ENCODE results near the gene CATSPER1. TPM values are rescaled to one million over a fixed set of nuclear protein-coding genes. Genes with fewer than 3 reads are reported as not detected.
A peak's percentile ranks its signal among the peaks of the same experiment; 100 is the strongest.

Gene CATSPER1
- total and polyA plus RNA-seq, 2 of the 13 experiments (the other 11 are each of a cell fraction or from before 2014, with no cell fraction given), result 0.17 TPM; not detected in 1

DNA sequence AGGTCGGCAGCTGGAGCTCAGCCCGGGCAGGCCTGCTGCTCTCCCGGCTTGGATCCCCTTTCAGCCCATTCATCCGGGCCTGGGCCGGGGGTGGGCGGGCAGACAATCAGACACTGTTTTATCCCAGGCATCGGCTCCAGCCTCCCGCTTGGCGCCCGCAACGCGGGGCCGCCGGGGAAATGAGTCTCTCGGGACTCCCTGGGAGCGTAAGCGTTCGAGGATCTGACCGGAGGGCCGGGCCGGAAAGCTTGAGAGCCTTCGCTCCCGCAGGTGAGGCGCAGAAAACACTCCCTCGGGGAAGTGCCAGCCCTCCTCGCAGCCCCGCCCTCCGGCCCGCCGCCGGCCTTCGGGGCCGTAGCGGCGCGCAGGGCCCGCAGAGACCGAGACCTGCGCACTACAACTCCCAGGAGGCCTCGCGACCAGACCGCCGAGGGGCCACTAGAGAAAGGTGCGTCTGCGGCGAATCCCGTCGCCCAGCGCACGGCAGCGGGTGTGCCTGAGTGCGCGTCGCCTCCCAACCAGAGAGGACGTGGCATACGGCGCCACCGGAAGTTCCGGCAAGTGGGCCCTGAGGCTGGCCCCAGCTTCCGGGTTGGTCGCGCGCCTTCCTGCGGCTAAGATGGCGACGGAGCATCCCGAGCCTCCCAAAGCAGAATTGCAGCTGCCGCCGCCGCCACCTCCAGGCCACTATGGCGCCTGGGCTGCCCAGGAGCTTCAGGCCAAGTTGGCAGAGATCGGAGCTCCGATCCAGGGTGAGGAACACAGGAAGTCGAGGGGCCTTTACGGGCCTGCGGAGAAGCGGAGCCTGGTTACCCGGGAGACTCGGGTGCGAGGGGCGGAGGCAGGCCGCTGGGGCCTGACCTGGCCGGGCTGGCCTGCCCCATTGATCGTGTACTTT, 25.7 kb upstream of the CATSPER1 start, which contains the start of gene SF3B2 (continued):
- no peak for TF ChIP-seq SYNCRIP (IDR thresholded peaks at IDR 0.05; ENCODE audit: insufficient read depth, low read depth, low read length)
- no peak for TF ChIP-seq ZNF432 (CRISPR knock-in tag; IDR thresholded peaks at IDR 0.05; ENCODE audit: borderline replicate concordance)
- TF ChIP-seq, protein P1, sequence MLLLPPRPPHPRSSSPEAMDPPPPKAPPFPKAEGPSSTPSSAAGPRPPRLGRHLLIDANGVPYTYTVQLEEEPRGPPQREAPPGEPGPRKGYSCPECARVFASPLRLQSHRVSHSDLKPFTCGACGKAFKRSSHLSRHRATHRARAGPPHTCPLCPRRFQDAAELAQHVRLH (CRISPR knock-in tag; IDR thresholded peaks at IDR 0.05; ENCODE audit: borderline replicate concordance, low read depth), result peak; percentile 78; the same call in 1 of the 2 replicates
- no peak; the same call in 1 of the 2 replicates for TF ChIP-seq GATAD2A (CRISPR knock-in tag; IDR thresholded peaks at IDR 0.05)
- TF ChIP-seq SRF (IDR thresholded peaks at IDR 0.05; ENCODE audit: low read depth, low read length), result no peak
- 0 out of 2 replicates have a peak, but pooled peaks have one; percentile 20 for TF ChIP-seq RAD21 (CRISPR knock-in tag; IDR thresholded peaks at IDR 0.05)
- no peak for TF ChIP-seq ATRX (CRISPR knock-in tag; IDR thresholded peaks at IDR 0.05; ENCODE audit: borderline replicate concordance)
- no peak for TF ChIP-seq GATA4 (IDR thresholded peaks at IDR 0.05; ENCODE audit: borderline replicate concordance, low read depth)
- TF ChIP-seq ZNF510 (CRISPR knock-in tag; IDR thresholded peaks at IDR 0.05; ENCODE audit: low read depth), result 0 out of 2 replicates have a peak, but pooled peaks have one; percentile 72
- TF ChIP-seq ATF1 (CRISPR knock-in tag; IDR thresholded peaks at IDR 0.05), result peak; percentile 83
- TF ChIP-seq ZNF557 (CRISPR knock-in tag; IDR thresholded peaks at IDR 0.05), result peak; percentile 67; the same call in 1 of the 2 replicates
- TF ChIP-seq, protein P2, sequence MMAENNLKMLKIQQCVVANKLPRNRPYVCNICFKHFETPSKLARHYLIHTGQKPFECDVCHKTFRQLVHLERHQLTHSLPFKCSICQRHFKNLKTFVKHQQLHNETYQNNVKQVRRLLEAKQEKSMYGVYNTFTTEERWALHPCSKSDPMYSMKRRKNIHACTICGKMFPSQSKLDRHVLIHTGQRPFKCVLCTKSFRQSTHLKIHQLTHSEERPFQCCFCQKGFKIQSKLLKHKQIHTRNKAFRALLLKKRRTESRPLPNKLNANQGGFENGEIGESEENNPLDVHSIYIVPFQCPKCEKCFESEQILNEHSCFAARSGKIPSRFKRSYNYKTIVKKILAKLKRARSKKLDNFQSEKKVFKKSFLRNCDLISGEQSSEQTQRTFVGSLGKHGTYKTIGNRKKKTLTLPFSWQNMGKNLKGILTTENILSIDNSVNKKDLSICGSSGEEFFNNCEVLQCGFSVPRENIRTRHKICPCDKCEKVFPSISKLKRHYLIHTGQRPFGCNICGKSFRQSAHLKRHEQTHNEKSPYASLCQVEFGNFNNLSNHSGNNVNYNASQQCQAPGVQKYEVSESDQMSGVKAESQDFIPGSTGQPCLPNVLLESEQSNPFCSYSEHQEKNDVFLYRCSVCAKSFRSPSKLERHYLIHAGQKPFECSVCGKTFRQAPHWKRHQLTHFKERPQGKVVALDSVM (CRISPR knock-in tag; IDR thresholded peaks at IDR 0.05), result peak; percentile 57; the same call in 1 of the 2 replicates
- TF ChIP-seq, protein P3, sequence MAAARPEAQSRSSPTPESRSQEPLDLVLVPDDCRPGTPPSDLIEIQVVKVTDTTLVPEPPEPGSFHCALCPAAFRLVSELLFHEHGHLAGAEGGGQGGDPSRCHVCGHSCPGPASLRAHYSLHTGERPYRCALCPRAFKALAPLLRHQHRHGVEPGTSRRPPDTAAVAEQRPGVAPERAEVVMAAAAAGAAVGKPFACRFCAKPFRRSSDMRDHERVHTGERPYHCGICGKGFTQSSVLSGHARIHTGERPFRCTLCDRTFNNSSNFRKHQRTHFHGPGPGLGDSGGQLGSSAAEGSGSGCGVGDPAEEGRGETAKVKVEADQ (CRISPR knock-in tag; IDR thresholded peaks at IDR 0.05; ENCODE audit: borderline replicate concordance), result 0 out of 2 replicates have a peak, but pooled peaks have one; percentile 40
- TF ChIP-seq KLF12 (CRISPR knock-in tag; IDR thresholded peaks at IDR 0.05; ENCODE audit: borderline replicate concordance), result peak; percentile 78; the same call in 1 of the 2 replicates
- no peak; the same call in 1 of the 2 replicates for TF ChIP-seq ZNF263 (CRISPR knock-in tag; IDR thresholded peaks at IDR 0.05)
- peak; percentile 96 for TF ChIP-seq PHF20 (CRISPR knock-in tag; IDR thresholded peaks at IDR 0.05)
- TF ChIP-seq EHMT2 (IDR thresholded peaks at IDR 0.05; ENCODE audit: borderline replicate concordance, low read depth, low read length), result no peak
- TF ChIP-seq RXRA (CRISPR knock-in tag; IDR thresholded peaks at IDR 0.05), result peak; percentile 67
- no peak for TF ChIP-seq ZNF775 (CRISPR knock-in tag; IDR thresholded peaks at IDR 0.05; ENCODE audit: borderline replicate concordance)
- TF ChIP-seq ZNF674 (CRISPR knock-in tag; IDR thresholded peaks at IDR 0.05; ENCODE audit: low read depth), result no peak
- TF ChIP-seq, protein P4, sequence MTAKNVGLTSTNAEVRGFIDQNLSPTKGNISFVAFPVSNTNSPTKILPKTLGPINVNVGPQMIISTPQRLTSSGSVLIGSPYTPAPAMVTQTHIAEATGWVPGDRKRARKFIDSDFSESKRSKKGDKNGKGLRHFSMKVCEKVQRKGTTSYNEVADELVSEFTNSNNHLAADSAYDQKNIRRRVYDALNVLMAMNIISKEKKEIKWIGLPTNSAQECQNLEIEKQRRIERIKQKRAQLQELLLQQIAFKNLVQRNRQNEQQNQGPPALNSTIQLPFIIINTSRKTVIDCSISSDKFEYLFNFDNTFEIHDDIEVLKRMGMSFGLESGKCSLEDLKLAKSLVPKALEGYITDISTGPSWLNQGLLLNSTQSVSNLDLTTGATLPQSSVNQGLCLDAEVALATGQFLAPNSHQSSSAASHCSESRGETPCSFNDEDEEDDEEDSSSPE (CRISPR knock-in tag; IDR thresholded peaks at IDR 0.05), result peak; percentile 87
- TF ChIP-seq, protein P5, sequence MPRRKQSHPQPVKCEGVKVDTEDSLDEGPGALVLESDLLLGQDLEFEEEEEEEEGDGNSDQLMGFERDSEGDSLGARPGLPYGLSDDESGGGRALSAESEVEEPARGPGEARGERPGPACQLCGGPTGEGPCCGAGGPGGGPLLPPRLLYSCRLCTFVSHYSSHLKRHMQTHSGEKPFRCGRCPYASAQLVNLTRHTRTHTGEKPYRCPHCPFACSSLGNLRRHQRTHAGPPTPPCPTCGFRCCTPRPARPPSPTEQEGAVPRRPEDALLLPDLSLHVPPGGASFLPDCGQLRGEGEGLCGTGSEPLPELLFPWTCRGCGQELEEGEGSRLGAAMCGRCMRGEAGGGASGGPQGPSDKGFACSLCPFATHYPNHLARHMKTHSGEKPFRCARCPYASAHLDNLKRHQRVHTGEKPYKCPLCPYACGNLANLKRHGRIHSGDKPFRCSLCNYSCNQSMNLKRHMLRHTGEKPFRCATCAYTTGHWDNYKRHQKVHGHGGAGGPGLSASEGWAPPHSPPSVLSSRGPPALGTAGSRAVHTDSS (CRISPR knock-in tag; conservative IDR thresholded peaks at IDR 0.05), result no peak
